OCI-LY1 (cell line): ENCODE measurements around the gene CHRNB1.

Source experiments
- EZH2 ChIP-seq: fragments of 200-600 bp; sonication (generic), shearing (Covaris generic); IDR thresholded peaks from 2 replicates; pipeline ENCODE4 v1.8.0; 2017; ENCODE audit warnings: borderline replicate concordance, mixed run types, mild to moderate bottlenecking, antibody characterized with exemption, low read length, moderate library complexity, mixed read lengths
- TF ChIP-seq, protein P1 (sequence below): fragments of 200-600 bp; sonication (generic), shearing (Covaris generic); IDR thresholded peaks from 2 replicates; pipeline ENCODE4 v1.5.1; 2017; ENCODE audit warnings: mild to moderate bottlenecking, antibody characterized with exemption, low read length, moderate library complexity, mixed read lengths

DNA sequence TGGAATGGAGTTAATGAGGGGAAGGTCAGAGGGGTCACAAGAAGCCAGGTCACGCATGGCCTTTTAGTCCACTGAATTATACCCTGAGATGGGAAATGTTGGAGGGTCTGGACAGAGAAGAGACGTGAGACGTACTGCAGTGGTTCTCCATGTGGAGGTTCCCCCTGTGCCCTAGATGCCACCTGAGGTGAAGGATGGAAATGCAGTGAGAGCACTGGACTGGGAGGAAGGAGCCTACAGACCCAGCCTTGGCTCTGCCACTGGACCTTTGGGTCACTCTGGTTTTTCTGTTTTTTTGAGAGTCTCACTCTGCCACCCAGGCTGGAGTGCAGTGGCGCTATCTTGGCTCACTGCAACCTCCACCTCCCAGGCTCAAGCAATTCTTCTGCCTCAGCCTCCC is 48.7 kb upstream of the CHRNB1 start:
- TF ChIP-seq, protein P1, sequence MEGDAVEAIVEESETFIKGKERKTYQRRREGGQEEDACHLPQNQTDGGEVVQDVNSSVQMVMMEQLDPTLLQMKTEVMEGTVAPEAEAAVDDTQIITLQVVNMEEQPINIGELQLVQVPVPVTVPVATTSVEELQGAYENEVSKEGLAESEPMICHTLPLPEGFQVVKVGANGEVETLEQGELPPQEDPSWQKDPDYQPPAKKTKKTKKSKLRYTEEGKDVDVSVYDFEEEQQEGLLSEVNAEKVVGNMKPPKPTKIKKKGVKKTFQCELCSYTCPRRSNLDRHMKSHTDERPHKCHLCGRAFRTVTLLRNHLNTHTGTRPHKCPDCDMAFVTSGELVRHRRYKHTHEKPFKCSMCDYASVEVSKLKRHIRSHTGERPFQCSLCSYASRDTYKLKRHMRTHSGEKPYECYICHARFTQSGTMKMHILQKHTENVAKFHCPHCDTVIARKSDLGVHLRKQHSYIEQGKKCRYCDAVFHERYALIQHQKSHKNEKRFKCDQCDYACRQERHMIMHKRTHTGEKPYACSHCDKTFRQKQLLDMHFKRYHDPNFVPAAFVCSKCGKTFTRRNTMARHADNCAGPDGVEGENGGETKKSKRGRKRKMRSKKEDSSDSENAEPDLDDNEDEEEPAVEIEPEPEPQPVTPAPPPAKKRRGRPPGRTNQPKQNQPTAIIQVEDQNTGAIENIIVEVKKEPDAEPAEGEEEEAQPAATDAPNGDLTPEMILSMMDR, result no peak
- TF ChIP-seq EZH2, result no peak
